SK-N-SH treated with all-trans-retinoic acid at 6 μM for 48 hours (cell line): ENCODE results near the gene KRT40.
"Not testable (repeated sequence)": the region's sequence is repeated elsewhere in the genome, so short reads cannot be mapped to it uniquely, and the experiment has no call there.

Experiments used
- ATAC-seq: fragments of 200-7000 bp; cut with Tn5 transposase; 3 replicates; pipeline ENCODE4 v1.9.1; 2020; ENCODE audit warnings: mild to moderate bottlenecking, moderate library complexity
- ARNTL ChIP-seq: fragments of 450-650 bp; formaldehyde crosslinking; IDR thresholded peaks from 2 replicates; pipeline ENCODE4 v1.5.0; 2020; ENCODE audit warnings: low read depth, mild to moderate bottlenecking, moderate library complexity, borderline replicate concordance
- BACH2 ChIP-seq: fragments of 250-450 bp; sonication (Bioruptor Pico); IDR thresholded peaks from 2 replicates; pipeline ENCODE4 v1.9.0; 2021; ENCODE audit warnings: mild to moderate bottlenecking, borderline replicate concordance
- CSRNP3 ChIP-seq: fragments of 250-450 bp; sonication (Bioruptor Pico); IDR thresholded peaks from 2 replicates; pipeline ENCODE4 v1.5.1; 2021; ENCODE audit warnings: mild to moderate bottlenecking, moderate library complexity
- ESRRG ChIP-seq: fragments of 250-450 bp; sonication (Bioruptor Pico); IDR thresholded peaks from 2 replicates; pipeline ENCODE4 v1.6.1; 2021; ENCODE audit warnings: mild to moderate bottlenecking
- GLIS3 ChIP-seq: fragments of 250-450 bp; sonication (Bioruptor Pico); IDR thresholded peaks from 2 replicates; pipeline ENCODE4 v1.5.0; 2020; ENCODE audit warnings: mild to moderate bottlenecking, moderate library complexity
- ISL1 ChIP-seq: fragments of 250-450 bp; sonication (Bioruptor Pico); IDR thresholded peaks from 2 replicates; pipeline ENCODE4 v2.1.2; 2022; ENCODE audit warnings: mild to moderate bottlenecking, moderate library complexity
- OSR1 ChIP-seq: fragments of 250-450 bp; sonication (Bioruptor Pico); IDR thresholded peaks from 2 replicates; pipeline ENCODE4 v1.8.0; 2022; ENCODE audit warnings: moderate library complexity, mild to moderate bottlenecking, inconsistent platforms
- PATZ1 ChIP-seq: fragments of 250-450 bp; sonication (Bioruptor Pico); IDR thresholded peaks from 2 replicates; pipeline ENCODE4 v1.8.0; 2020; ENCODE audit warnings: mild to moderate bottlenecking, moderate library complexity, borderline replicate concordance
- PPARA ChIP-seq: fragments of 250-450 bp; sonication (Bioruptor Pico); IDR thresholded peaks from 2 replicates; pipeline ENCODE4 v1.5.0; 2020; ENCODE audit warnings: mild to moderate bottlenecking, borderline replicate concordance
- RARB ChIP-seq: fragments of 250-450 bp; sonication (Bioruptor Pico); IDR thresholded peaks from 2 replicates; pipeline ENCODE4 v1.8.0; 2021; ENCODE audit warnings: mild to moderate bottlenecking, moderate library complexity
- TCF4 ChIP-seq: fragments of 250-450 bp; sonication (Bioruptor Pico); IDR thresholded peaks from 2 replicates; pipeline ENCODE4 v1.8.0; 2021; ENCODE audit warnings: mild to moderate bottlenecking, moderate library complexity, borderline replicate concordance
- TOX ChIP-seq: fragments of 250-450 bp; sonication (Bioruptor Pico); IDR thresholded peaks from 2 replicates; pipeline ENCODE4 v1.8.0; 2021; ENCODE audit warnings: mild to moderate bottlenecking, moderate library complexity, borderline replicate concordance
- ZC3H10 ChIP-seq: fragments of 250-450 bp; sonication (Bioruptor Pico); IDR thresholded peaks from 2 replicates; pipeline ENCODE4 v1.5.1; 2021; ENCODE audit warnings: mild to moderate bottlenecking, moderate library complexity
- ZFP3 ChIP-seq: fragments of 250-450 bp; sonication (Bioruptor Pico); IDR thresholded peaks from 2 replicates; pipeline ENCODE4 v1.5.0; 2020; ENCODE audit warnings: mild to moderate bottlenecking, moderate library complexity
- ZFP30 ChIP-seq: fragments of 450-650 bp; formaldehyde crosslinking; IDR thresholded peaks from 2 replicates; pipeline ENCODE4 v1.5.0; 2022; ENCODE audit warnings: mild to moderate bottlenecking, moderate library complexity
- ZNF565 ChIP-seq: fragments of 450-650 bp; formaldehyde crosslinking; conservative IDR thresholded peaks from 2 replicates; pipeline ENCODE4 v1.5.0; 2020; ENCODE audit warnings: low read depth, mild to moderate bottlenecking, moderate library complexity
- ZNF8 ChIP-seq: fragments of 450-650 bp; formaldehyde crosslinking; IDR thresholded peaks from 2 replicates; pipeline ENCODE4 v1.5.0; 2020; ENCODE audit warnings: mild to moderate bottlenecking, moderate library complexity
- TF ChIP-seq, protein P1 (sequence below): fragments of 250-450 bp; sonication (Bioruptor Pico); IDR thresholded peaks from 2 replicates; pipeline ENCODE4 v1.5.1; 2020; ENCODE audit warnings: low read depth, mild to moderate bottlenecking, moderate library complexity

KRT40 gene

GRCh38 chr17:41004397-41004796, 20.3 kb upstream of the KRT40 start:
- no peak for ATAC-seq
- TF ChIP-seq OSR1 (no peak), BACH2 (CRISPR knock-in tag) (no peak), RARB (CRISPR knock-in tag) (no peak), CSRNP3 (CRISPR knock-in tag) (no peak), ZNF565 (CRISPR knock-in tag) (no peak), GLIS3 (CRISPR knock-in tag) (no peak), PATZ1 (no peak), ZFP3 (CRISPR knock-in tag) (no peak)

GRCh38 chr17:41003926-41004325, 19.8 kb upstream of the KRT40 start:
- TF ChIP-seq ZNF8 (no peak), BACH2 (CRISPR knock-in tag) (no peak), TCF4 (CRISPR knock-in tag) (no peak), ISL1 (CRISPR knock-in tag) (no peak), PATZ1 (no peak), ARNTL (CRISPR knock-in tag) (no peak), TOX (CRISPR knock-in tag) (no peak), ZNF565 (CRISPR knock-in tag) (no peak), RARB (CRISPR knock-in tag) (no peak), ESRRG (CRISPR knock-in tag) (no peak), ZFP3 (CRISPR knock-in tag) (no peak)
- TF ChIP-seq, protein P1, sequence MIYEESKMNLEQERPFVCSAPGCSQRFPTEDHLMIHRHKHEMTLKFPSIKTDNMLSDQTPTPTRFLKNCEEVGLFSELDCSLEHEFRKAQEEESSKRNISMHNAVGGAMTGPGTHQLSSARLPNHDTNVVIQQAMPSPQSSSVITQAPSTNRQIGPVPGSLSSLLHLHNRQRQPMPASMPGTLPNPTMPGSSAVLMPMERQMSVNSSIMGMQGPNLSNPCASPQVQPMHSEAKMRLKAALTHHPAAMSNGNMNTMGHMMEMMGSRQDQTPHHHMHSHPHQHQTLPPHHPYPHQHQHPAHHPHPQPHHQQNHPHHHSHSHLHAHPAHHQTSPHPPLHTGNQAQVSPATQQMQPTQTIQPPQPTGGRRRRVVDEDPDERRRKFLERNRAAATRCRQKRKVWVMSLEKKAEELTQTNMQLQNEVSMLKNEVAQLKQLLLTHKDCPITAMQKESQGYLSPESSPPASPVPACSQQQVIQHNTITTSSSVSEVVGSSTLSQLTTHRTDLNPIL (CRISPR knock-in tag): no peak
- ATAC-seq: no peak

DNA sequence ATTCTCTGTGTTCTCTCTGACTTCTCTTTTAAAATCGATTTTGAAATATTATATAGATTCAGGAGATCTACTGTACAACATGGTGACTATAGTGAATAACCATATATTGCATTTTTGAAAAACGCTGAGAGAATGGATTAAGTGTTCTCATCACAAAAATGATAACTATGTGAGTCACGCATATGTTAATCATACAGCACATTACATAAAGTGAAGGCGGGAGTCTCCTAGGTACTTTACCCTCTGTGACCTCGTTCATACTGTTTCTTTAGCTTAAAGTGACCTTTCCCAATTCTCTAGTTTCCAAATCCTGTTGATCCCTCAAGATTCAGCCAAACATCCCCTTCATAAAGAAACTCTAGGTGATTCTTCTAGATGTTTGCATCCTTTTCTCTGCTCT, 18.7 kb upstream of the KRT40 start:
- no peak for TF ChIP-seq TCF4 (CRISPR knock-in tag)
- TF ChIP-seq ARNTL (CRISPR knock-in tag): no peak
- TF ChIP-seq ESRRG (CRISPR knock-in tag): no peak

DNA sequence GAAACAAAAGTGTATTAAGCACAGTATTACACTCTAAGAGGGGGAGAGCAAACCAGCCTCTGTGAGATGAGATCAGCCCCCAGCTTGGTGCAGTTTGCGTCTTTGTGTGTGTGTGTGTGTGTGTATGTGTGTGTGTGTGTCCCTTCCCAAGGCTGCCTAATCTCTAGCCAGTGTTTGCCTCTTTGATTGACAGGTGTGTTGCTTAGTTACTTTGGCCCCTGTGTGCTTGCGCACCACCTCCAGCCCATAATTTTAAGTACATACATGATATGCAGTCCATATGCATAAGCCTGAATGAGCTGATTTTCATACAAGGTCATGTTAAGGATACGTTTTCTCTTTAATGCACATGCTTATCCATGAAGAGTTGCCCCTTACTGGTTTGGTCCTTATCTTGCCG, 17.7 kb upstream of the KRT40 start:
- TF ChIP-seq ZFP30 (CRISPR knock-in tag) (no peak), ZFP3 (CRISPR knock-in tag) (no peak), PPARA (CRISPR knock-in tag) (no peak), OSR1 (no peak), TOX (CRISPR knock-in tag) (no peak), PATZ1 (no peak), GLIS3 (CRISPR knock-in tag) (no peak), CSRNP3 (CRISPR knock-in tag) (no peak), TCF4 (CRISPR knock-in tag) (no peak), ZNF565 (CRISPR knock-in tag) (no peak), ISL1 (CRISPR knock-in tag) (no peak), ZC3H10 (CRISPR knock-in tag) (no peak)
- TF ChIP-seq, protein P1 (CRISPR knock-in tag): no peak
- no peak for ATAC-seq

More for the DNA sequence above, 18.7 kb upstream of the KRT40 start:
- no peak for ATAC-seq

GRCh38 chr17:40999563-40999962, 15.4 kb upstream of the KRT40 start, which contains the start of gene KRTAP3-2:
KRTAP3-2 (minus strand) TSS chr17:40999906; CDS start chr17:40999853, 53 bp downstream.
- ATAC-seq: not testable (repeated sequence)
